ENCODE results near the gene CRABP2.

Gene CRABP2

DNA sequence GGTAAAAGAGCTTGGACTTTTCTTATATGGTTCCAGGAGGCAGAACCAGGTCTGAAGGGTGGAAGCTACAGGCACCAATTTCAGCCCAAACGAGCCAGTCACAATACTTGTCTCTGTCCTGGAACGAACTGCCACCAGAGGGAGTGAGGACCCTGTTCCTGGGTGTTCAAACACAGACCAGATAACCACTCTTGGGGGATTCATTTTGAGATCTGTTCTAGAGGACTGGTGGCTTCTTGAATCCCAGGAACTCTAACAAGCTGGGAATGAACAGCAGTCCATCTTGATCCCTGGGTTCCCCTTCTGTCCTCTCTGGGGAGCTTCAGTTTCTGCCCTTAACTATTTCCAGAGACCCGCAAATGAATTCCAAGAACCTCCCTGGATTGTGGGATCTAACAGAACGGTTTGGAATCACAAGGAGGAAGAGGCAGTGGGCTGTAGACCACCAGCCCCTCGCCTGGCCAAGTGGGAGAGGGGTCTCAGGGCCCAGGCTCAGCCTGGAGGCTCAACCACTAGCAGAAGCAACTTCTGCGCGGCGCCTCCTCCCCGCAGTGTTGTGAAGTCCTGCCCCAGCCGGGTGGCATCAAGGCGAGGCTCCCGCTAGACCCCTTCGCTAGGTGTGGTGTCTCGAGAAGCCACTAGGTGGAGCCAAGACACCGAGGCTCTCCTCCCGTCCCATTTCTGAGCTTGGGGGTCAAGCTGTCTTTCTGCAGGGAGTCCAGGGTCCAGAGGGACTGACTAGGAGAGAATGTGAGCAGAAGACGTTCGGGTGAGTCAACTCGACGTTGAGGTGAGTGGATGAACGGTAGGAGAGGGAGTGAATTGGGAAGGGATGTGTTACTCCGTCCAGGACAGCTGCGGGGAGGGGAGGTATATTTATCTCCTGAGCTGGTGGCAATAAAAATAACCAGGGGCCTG is 16.1 kb downstream of the CRABP2 start:
- DNase-seq = peak; percentile 87

DNA sequence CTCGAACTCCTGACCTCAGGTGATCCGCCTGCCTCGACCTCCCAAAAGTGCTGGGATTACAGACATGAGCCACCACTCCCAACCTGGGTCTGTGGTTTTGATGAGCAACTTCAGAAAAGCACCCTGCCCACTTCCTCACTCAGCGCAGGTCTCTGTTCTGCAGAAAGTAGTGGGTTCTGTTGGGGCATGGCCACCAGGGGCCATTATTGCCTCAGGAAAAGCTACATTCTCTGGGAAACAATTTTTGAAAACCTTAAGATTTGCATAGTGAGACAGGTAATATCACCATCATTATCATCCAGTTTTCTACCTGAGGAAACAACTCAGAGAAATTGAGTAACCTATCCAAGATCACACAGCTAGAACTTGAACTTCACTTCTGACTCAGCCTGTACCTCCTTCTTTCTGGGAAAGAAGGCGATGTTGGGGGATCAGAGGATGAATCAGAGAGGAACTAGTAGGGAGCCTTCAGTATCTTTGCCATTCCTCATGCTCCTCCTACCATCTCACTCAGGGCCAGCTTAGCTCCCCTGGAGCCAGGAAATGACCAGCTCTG is 21.1 kb downstream of the CRABP2 start:
- DNase-seq = no peak

DNA sequence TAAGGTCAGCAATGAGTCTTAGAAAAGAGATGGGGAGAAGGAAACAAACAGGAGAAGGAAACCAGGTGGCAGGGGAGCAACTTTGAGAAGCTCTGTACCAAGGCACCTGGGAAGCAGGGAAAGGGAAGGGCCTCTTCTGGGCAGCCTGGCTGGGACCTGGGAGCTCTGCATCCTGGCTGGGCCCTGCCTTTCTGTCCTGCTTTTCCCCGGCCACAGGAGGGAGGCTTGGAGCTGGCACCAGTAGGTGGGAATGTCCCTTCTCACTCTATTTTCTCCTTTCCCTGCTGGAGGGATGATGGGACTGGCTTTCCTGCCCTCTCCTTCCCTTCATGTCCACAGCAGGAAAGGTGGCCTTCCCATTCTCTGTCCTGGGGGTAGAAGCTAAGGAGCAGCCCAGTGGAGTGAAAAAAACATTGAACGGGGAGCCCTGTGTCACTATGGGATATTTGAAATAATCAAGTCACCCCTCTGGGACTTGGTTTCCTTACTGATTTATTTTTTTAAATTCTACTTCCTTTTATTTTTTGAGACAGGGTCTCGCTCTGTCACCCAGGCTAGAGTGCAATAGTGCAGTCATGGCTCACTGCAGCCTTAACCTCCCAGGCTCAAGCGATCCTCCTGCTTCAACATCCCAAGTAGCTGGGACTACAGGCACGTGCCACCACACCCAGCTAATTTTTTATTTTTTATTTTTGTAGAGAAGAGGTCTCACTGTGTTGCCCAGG is 23.1 kb downstream of the CRABP2 start:
- DNase-seq = no peak

DNA sequence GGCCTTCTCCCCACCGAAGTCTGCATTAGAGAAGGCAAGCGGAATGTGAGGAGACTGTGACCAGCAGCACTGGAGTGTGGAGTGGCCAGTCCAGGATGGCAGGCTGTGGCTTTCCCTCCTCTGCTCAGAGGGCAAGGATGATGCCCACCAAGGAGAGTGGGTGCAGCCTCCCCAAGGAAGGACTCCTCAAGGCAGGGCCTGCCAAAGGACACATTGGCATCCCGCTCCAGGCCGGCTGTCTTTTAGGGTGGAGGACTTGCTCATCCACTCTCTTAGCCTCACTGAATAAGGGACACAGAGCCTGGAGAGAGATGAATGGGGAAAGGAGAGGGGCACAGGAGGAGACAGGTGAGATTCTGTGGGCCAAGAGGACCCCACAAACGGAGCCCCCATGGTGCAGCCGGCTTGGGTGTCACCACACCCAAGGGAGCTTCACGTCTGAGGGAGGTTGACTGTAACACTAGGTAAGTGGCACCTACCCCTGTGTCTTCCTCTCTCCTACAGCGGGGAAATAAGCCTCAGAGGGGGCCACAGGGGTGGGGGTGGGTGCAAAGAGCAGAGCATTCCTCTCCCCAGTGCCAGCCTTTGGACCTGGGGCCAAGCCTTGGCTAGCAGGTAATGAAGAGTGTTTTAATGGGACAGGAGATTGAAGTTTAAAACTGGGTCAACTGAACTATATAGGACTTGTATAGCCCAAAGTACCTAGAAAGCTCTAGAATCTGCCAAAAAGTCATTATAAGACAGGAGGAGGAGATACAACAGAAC is 24.0 kb downstream of the CRABP2 start:
- no peak for DNase-seq

DNA sequence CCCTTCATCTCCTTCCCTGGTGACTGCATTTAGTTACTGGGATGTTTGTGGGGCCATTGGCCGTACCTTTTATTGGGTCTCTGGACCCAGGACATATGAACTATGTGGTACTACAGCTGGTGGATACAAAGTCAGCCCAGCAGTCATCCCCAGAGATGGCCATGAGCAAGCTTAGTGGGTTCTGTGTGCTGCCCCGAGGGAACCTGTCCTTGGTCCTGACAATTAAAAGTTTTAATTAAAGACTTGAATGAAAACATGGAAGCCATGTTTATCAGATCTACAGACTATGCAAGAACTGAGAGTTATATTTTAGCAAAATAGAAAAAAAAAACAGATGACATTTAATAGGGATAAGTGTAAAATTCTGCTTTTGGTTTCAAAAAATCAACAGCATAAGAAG is 25.3 kb downstream of the CRABP2 start:
- no peak for DNase-seq

DNA sequence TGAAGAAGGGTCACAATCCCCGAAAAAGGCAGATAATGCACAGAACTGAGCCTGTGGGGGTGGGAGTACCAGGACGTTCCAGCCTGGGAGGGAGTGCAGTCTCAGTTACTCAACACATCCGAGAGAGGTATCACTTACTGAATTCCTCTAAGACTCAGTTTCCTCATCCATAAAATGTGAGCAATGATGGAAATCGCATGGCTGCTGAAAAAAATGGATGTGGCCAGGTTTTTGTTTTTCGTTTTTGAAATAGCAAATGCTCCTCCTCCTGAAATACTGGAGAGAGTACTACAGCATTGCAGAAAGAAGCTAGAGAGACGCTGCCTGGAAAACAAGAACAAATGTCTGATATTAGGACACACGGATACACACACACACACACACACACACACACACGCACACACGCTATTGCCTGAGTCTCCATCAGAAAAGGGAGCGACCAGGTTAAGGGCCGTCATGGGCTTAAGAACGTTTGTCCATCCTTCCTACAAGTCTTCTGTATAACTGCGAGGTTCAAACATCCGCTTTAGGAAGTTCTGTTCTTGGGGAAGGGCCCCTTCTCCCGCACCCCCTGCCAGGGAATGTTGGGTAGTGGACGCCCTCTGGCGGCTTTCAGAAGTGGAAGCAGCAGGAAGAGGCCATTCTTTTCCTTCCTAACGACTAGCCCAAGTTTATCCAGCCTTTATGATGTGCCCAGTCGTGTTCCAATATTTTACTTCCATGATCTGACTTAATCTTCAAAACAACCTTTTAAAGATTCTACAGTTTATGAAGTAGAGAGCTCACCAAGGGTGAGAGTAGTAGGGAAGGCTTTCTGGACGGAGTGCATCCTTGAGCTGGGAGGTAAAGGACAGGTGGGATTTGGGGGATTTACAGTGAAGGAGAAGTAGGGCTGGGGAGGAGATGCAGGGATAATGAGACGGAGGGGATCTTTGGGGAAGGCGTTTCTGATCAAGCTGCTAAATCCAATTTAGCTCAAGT is 27.5 kb downstream of the CRABP2 start:
- DNase-seq = peak; percentile 74

DNA sequence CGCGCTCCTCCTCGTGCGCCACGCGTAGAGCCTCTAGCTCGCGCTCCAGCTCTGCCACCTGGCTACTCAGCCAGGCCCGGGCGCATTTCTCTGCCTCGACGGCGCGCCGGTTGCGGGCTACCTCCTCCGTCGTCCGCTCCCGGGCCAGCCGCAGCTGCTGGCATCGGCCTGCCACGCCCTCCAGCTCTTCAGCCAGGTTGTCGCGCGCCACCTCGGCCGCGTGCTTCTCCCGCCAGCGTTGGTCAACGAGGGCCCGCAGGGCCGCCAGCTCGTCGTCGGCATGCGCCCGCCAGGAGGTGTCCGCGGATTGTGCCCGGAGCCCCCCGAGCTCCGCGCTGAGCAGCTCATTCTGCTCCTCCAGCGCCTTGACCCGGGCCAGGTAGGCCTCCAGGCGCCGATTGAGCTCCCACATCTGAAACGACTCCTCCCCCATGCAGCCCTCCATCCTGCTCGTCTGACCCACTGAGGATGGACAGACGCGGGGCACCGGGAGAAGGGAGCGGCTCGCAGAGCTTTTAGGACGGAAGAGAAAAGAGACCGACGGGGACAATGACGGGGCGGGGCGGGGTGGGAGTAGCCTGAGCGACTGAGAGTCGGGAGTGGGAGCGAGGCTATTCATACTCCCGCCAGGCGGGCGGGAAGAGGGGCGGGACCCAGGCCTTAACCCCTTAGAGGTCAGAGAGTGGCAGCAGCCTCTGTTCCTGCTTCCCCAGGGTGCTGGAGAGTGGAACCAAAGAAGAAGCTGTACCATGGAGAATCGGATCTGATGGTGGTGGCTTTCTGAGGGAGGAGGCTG is 28.4 kb downstream of the CRABP2 start, which contains the start of gene NES:
Gene NES (minus strand): TSS at position 588 of the 796 bp plus-strand sequence. CDS start 143 bp downstream, at position 445.
- no peak for DNase-seq

DNA sequence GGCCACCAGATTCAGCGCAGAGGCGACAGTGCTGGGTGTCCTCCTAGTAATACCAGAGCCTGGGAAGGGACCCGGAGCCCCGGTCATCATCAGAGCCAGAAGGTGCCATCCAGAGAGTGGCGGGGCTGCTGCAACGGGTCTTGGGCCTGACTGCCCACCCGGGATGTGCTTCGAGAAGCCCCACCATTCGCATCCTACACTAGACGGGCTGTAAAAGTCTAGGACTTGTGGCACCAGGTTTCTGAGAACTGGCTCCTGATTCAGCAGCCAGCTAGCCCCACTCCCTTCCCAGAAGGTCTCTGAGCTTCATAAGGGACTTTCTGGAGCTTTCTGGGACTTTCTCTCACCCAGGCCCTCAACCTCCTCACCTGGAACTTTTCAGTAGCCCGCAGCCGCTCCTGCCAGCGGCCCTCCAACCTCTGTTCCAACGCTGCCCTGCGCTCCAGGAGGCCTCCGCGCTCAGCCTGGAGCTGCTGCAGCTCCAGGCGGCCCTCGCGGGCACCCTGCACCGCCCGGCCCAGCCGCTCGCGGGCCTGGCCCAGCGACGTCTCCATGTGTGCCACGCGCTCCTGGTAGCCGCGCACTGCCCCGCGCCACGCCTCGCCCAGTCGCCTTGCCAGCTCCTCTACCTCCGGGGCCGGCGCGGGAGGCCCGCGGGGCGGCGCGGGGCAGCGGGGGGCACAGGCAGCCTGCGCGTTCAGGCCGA is 29.1 kb downstream of the CRABP2 start:
- DNase-seq = no peak

DNA sequence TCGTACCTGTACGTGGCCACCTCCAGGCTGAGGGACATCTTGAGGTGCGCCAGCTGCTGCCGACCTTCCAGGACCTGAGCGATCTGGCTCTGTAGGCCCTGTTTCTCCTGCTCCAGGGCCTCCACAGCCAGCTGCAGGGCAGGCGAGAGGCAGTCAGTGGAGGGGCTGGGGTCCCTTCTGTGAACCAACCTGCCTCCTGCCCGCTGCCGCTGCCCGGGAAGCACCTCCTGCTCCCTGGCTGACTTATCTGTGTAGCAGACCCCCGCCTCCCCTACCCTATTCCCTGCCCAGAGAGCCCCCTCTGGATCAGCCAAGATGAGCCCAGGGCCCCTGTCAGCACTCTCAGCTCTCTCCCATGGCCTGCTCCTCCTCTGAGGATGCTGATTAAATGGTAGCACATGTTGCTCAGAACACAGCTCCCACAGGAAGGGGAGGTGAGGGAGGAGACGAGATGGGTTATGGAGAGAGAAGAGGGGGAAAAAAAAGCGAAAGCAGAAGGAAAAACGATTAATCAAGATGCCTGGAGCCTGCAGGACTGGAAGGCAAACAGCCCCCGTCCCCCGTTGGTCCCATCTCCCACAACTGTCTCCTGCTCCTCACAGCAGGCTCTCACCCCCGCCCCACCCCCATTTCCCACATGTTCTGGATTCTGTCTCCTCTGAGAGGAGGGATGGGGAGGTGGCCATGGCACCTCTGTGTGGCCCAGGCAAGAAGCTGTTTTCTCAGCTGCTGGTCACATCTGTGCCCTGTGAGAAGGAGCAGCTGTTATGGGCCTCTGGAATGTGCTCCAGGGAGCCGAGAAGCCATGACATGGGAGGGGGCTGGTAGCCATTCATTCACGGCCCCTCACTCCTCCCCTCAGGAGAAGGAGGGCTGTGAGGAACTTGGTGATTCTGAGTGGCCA is 29.9 kb downstream of the CRABP2 start:
- no peak for DNase-seq

DNA sequence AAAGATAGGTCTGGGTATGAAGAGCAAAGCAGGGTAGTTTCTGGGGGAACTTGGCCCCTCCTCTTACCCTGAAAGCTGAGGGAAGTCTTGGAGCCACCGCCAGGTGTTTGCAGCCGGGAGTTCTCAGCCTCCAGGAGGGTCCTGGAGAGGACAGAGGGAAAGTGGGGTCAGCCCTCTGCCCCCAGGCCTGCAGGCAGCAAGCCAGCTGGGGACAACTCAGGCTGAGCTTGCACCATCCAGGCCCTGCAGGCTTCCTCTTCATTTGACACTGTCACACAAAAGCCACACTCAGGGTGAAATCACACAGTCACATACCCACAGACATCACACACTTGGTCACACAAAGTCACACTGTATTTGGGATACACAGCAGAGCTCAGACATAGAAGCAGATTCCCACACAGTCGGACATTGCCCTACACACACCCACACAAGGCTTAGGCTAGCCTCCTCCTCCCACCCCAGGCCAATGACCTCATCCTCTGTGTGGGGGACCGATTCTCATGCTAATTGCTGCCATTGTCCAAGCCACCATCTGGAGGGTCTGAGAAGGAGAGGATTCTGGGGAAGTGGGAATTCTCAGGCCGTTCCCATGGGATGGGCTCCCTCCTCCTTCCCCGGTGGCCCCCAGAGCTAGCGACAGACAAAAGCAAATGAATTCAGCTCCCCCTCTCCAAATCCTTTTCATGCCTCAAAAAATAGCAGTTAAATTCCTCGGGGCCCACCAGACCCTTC is 31.8 kb downstream of the CRABP2 start:
- DNase-seq = no peak

DNA sequence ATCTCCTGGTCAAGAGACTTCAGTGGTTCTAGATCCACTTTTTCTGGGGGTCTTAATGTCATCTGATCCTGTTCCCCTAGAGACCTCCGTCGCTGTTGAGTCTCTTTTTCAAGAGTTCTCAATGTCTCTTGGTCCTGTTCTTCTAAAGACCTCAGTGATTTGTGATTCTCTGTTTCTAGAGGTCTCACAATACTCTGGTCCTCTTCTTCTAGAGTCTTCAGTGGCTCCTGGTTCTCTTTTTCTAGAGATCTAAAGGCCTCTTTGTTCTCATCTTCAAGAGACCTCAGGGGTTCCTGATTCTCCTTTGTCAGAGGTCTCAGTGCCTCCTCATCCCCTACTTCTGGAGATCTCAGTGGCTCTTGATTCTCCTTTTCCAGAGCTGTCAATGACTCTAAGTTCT is 33.6 kb downstream of the CRABP2 start:
- no peak for DNase-seq

DNA sequence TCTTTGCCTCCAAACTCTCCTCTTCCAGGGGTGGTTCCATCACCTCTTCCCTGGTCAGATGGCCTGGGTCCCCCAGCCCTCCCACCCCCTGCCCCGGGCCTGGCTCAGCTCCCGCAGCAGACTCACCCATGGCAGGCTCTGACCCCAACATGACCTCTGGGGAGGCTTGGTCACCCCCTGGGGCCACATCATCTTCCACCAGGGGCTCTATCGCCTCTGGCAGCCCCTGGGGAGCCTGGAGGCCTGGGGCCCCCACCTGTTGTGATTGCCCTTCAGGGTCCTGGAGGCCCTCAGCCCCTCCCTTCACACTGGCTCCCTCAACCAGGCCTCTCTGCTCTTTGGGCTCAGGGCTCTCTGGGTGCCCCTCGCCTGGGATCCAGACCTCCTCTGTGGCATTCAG is 34.6 kb downstream of the CRABP2 start:
- no peak for DNase-seq

DNA sequence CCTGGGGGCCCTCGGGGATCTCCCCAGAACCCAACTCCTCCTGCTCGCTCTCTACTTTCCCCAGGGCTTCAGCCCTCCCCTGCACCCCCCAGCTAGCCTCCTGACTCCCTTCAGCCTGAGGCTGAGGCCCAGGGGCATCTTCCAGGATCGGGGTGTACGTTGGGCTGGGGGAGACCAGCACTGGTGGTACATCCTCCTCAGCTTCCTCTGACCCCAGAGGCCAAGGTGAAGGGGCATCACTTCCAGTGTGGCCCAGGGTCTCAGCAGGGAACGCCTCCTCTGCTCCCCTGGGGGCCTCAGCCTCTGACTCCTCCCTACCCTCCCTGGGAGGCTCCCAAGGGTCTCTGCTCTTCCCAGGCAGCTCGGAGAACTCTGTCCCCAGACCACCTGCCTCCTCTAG is 35.0 kb downstream of the CRABP2 start:
- DNase-seq = no peak

DNA sequence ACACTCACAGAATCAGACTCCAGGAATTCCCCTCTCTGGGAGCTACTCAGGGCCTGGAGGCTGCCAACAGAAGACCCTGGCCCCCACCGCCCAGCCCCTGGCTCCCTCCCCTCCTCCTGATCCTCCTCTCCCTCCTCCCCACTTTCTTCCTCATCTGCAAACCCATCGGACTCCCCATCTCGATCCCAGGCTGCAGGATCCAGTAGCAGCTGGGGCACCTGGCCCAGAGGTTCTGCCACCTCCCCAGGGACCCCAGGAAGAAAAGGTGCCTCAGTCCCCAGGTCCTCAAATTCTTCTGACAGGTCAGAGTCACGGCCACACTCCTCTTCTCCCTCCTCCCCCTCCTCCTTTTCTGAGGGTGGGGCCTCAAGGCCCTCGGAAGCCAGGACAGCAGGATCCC is 35.6 kb downstream of the CRABP2 start:
- DNase-seq = no peak

DNA sequence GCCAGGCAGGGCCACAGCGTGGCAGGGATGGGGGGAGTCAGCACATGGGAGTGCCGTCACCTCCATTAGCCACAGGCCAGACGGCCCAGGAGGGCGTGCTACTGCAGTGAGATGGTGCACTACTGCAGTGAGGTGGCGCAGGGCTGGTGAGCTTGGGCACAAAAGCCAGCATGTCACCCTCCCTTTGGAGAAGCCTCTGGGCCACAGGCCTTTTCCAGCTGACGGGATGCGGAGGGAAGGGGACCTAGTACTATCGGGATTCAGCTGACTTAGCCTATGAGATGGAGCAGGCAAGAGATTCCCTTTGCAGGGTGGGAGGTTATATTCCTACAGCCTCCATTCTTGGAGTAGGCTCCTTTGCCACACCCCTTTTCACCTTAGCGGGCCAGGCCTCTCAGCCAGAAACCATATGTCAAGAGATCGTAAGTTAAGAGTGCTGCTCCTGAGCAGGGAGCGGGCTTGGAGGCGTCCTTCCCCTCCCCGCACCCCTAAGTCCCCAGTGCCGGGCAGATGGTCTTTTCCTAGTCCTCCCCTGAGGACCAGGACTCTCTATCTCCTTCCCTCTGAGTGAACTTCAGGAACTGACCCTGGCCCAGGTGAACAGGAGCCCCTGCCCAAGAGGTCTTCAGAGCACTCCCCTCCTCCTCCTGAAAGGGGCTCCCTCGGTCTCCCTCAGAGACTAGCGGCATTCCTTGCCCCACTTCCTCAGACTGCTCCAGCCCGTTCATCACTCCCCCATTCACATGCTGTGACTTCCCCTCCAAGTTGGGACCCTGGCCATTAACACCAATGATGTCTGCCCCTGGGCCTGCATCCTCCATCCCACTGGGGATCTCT is 36.4 kb downstream of the CRABP2 start:
- DNase-seq = no peak

DNA sequence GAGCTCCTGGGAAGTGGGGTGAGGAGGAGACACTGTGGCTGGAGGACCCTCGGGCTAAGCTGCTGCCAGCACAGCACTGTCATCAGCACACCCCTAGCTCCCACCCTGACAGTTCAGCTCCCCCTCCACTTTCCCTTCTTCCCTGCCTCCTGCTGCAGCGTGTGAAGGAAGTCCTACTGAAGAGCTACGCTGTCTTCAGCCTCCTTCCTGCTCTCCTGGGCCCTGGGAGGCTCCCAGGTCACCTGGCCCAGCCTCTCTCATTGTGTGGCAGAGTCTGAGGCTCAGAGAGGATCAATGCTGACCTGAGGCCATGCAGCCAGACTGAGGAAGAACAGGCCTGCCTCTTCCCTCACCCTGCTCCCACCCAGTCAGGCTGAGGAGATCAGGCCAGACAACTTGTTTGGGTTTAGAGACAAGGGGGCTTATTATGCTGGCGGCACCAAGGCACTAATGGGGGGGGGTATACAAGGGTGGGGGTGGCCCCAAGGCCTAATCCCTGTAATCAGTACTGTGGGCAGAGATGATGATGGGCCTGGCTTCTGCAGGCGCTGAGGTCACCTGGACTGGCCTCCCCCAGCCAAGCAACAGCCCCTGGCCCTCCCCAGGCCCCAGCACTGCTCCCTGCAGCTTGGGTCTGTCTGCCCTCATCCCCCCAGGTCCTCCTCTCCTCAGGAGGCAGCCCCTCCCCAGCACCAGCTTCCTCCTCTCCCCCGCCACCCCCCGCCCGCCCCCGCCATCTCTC is 37.2 kb downstream of the CRABP2 start:
- no peak for DNase-seq

DNA sequence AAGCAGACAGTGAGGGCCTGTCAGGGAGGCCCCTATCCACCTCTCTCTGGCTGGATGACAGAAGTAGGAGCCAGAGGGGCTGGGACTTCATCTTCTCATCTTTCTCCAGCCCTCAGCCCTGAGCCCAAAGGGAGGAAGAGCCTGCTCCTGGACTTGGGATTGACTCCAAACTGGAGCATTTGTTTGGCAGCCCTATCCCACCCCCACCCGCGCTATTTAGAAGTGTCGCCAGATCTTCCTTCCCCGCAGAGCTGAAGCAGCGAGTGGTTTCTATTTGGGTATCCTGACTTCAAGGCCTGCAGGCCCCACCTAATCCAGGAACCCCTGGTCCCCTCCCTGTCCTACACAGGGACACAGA is 37.8 kb downstream of the CRABP2 start:
- no peak for DNase-seq

All from activated CD8-positive, alpha-beta memory T cell treated with anti-CD3 and anti-CD28 coated beads for 24 hours (primary cell).